Measurements from ENCODE around the gene SCNN1G.

DNA sequence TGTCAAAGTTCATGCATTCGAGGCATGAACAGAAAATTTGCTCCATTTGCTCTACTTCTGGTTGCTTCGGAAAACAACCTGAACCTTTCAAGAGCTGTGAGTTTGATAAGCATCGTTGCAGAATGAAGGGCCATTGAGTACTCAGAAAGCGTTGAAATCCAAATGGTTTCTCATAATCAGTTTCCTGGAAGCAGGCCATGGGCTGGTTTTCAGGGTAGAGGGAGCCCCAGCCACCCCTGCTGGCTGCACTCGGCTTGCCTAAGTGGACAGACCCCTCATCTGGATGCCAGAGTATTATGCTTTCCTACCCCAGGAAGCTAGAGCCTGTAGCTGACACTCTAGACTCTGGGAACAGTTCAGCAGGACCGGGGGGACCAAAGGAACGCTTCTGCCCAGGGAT lies 24.4 kb downstream of the SCNN1G start:
- TF ChIP-seq, protein P1, sequence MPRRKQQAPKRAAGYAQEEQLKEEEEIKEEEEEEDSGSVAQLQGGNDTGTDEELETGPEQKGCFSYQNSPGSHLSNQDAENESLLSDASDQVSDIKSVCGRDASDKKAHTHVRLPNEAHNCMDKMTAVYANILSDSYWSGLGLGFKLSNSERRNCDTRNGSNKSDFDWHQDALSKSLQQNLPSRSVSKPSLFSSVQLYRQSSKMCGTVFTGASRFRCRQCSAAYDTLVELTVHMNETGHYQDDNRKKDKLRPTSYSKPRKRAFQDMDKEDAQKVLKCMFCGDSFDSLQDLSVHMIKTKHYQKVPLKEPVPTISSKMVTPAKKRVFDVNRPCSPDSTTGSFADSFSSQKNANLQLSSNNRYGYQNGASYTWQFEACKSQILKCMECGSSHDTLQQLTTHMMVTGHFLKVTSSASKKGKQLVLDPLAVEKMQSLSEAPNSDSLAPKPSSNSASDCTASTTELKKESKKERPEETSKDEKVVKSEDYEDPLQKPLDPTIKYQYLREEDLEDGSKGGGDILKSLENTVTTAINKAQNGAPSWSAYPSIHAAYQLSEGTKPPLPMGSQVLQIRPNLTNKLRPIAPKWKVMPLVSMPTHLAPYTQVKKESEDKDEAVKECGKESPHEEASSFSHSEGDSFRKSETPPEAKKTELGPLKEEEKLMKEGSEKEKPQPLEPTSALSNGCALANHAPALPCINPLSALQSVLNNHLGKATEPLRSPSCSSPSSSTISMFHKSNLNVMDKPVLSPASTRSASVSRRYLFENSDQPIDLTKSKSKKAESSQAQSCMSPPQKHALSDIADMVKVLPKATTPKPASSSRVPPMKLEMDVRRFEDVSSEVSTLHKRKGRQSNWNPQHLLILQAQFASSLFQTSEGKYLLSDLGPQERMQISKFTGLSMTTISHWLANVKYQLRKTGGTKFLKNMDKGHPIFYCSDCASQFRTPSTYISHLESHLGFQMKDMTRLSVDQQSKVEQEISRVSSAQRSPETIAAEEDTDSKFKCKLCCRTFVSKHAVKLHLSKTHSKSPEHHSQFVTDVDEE (CRISPR knock-in tag; IDR thresholded peaks at IDR 0.05), result no peak
- TF ChIP-seq ZFP3 (CRISPR knock-in tag; IDR thresholded peaks at IDR 0.05) (no peak), GLIS3 (CRISPR knock-in tag; IDR thresholded peaks at IDR 0.05) (no peak), ZC3H10 (CRISPR knock-in tag; IDR thresholded peaks at IDR 0.05) (no peak), ARNTL (CRISPR knock-in tag; IDR thresholded peaks at IDR 0.05; ENCODE audit: borderline replicate concordance, low read depth) (no peak), ISL1 (CRISPR knock-in tag; IDR thresholded peaks at IDR 0.05) (no peak), TCF4 (CRISPR knock-in tag; IDR thresholded peaks at IDR 0.05; ENCODE audit: borderline replicate concordance) (no peak), ZNF8 (CRISPR knock-in tag; IDR thresholded peaks at IDR 0.05) (no peak), RARB (CRISPR knock-in tag; IDR thresholded peaks at IDR 0.05) (no peak)
- TF ChIP-seq, protein P2, sequence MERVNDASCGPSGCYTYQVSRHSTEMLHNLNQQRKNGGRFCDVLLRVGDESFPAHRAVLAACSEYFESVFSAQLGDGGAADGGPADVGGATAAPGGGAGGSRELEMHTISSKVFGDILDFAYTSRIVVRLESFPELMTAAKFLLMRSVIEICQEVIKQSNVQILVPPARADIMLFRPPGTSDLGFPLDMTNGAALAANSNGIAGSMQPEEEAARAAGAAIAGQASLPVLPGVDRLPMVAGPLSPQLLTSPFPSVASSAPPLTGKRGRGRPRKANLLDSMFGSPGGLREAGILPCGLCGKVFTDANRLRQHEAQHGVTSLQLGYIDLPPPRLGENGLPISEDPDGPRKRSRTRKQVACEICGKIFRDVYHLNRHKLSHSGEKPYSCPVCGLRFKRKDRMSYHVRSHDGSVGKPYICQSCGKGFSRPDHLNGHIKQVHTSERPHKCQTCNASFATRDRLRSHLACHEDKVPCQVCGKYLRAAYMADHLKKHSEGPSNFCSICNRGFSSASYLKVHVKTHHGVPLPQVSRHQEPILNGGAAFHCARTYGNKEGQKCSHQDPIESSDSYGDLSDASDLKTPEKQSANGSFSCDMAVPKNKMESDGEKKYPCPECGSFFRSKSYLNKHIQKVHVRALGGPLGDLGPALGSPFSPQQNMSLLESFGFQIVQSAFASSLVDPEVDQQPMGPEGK (CRISPR knock-in tag; IDR thresholded peaks at IDR 0.05; ENCODE audit: borderline replicate concordance), result no peak
- TF ChIP-seq, protein P3, sequence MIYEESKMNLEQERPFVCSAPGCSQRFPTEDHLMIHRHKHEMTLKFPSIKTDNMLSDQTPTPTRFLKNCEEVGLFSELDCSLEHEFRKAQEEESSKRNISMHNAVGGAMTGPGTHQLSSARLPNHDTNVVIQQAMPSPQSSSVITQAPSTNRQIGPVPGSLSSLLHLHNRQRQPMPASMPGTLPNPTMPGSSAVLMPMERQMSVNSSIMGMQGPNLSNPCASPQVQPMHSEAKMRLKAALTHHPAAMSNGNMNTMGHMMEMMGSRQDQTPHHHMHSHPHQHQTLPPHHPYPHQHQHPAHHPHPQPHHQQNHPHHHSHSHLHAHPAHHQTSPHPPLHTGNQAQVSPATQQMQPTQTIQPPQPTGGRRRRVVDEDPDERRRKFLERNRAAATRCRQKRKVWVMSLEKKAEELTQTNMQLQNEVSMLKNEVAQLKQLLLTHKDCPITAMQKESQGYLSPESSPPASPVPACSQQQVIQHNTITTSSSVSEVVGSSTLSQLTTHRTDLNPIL (CRISPR knock-in tag; IDR thresholded peaks at IDR 0.05; ENCODE audit: low read depth), result no peak
